HepG2 (cell line): ENCODE data around the gene NEDD4L. TPM values are rescaled to one million over a fixed set of nuclear protein-coding genes. Genes with fewer than 3 reads are reported as not detected.

ENCODE experiments used
- ATAC-seq: fragments of 200-7000 bp; cut with Tn5 transposase; 3 replicates; pipeline ENCODE4 v1.9.1; 2020; ENCODE audit warnings: mild to moderate bottlenecking, moderate library complexity
- BruUV-seq: library from RNA; stranded (reverse); fragments of 400-500 nt; replicated peaks from 2 replicates; lab custom pipeline; 2021; lab: Mats Ljungman, UMichigan
- CTCF ChIA-PET: fragments of 300-600 bp; formaldehyde crosslinking; extraction: SDS; loops from one replicate; lab custom pipeline; 2021; ENCODE audit warnings: low total read pairs, inconsistent platforms, low intra/inter-chr PET ratio; lab: Yijun Ruan, JAX
- POLR2A ChIA-PET: fragments of 350-600 bp; sonication (Branson Sonifier 250); formaldehyde crosslinking; loops from one replicate; lab custom pipeline; 2020; ENCODE audit warnings: antibody characterized with exemption, inconsistent platforms; lab: Yijun Ruan, JAX
- DNase-seq: peaks from one replicate; pipeline ENCODE4 v3.0.0-alpha.2; 2015; ENCODE audit warnings: low spot score
- FAIRE-seq: peaks from 3 replicates; lab custom pipeline; 2011; peaks lifted over from hg19 to GRCh38; lab: Jason Lieb, UNC
- H2AFZ ChIP-seq: one replicate; pipeline ENCODE4 v1.6.1; 2011; ENCODE audit warnings: low read length, inconsistent platforms
- H3K27ac ChIP-seq: fragments of 300-600 bp; 3 replicates; pipeline ENCODE4 v1.8.0; 2011; ENCODE audit warnings: mixed run types, mild to moderate bottlenecking, mixed read lengths, low read length, inconsistent platforms; ENCODE audit not compliant: insufficient read depth; ENCODE audit errors: extremely low read length
- H3K27me3 ChIP-seq, 2 experiments: fragments of 200-600 bp in 1 of 2; 2 replicates in 1 of 2; 3 replicates in 1 of 2; pipeline versions ENCODE4 v1.6.0 to v1.8.0; 2011; ENCODE audit warnings: low read length in 2 of 2, mild to moderate bottlenecking in 2 of 2, moderate library complexity in 2 of 2, inconsistent platforms in 1 of 2; ENCODE audit not compliant: insufficient read depth in 2 of 2, control insufficient read depth in 1 of 2
- H3K36me3 ChIP-seq, 2 experiments: fragments of 200-600 bp in 1 of 2; replicated peaks in 1 of 2; 2 replicates in 1 of 2; 3 replicates in 1 of 2; pipeline versions ENCODE4 v1.5.1 to v1.8.0; 2011; ENCODE audit warnings: low read length in 2 of 2, inconsistent platforms in 1 of 2; ENCODE audit not compliant: insufficient read depth in 2 of 2, control insufficient read depth in 1 of 2
- H3K4me1 ChIP-seq: 2 replicates; pipeline ENCODE4 v1.5.1; 2012; ENCODE audit warnings: low read length, inconsistent platforms; ENCODE audit not compliant: insufficient read depth
- H3K4me2 ChIP-seq: 2 replicates; pipeline ENCODE4 v1.6.0; 2011; ENCODE audit warnings: low read depth, low read length, inconsistent platforms
- H3K4me3 ChIP-seq, 3 experiments: fragments of 200-600 bp in 1 of 3; sonication (generic), shearing (Covaris generic) in 1 of 3; replicated peaks in 1 of 3; 2 replicates each; pipeline ENCODE4 v1.5.1; 2011 to 2016; ENCODE audit warnings: low read length in 3 of 3, inconsistent platforms in 2 of 3, low read depth in 2 of 3, mild to moderate bottlenecking in 2 of 3, control low read depth in 1 of 3, mixed read lengths in 1 of 3; ENCODE audit not compliant: insufficient read depth in 1 of 3
- H3K79me2 ChIP-seq: one replicate; pipeline ENCODE4 v1.6.1; 2011; ENCODE audit warnings: low read length, inconsistent platforms; ENCODE audit not compliant: insufficient read depth
- H3K9ac ChIP-seq: 2 replicates; pipeline ENCODE4 v1.6.0; 2011; ENCODE audit warnings: mild to moderate bottlenecking, low read depth, low read length, inconsistent platforms; ENCODE audit not compliant: insufficient read depth
- H3K9me3 ChIP-seq: 2 replicates; pipeline ENCODE4 v1.5.1; 2012; ENCODE audit warnings: mild to moderate bottlenecking, low read length
- H4K20me1 ChIP-seq: 2 replicates; pipeline ENCODE4 v1.6.0; 2011; ENCODE audit warnings: inconsistent platforms, mild to moderate bottlenecking, low read length, moderate library complexity; ENCODE audit not compliant: insufficient read depth
- CBX2 ChIP-seq, 2 experiments: fragments of 200-600 bp in 1 of 2; sonication (generic); formaldehyde crosslinking in 1 of 2; IDR thresholded peaks; 2 replicates each; pipeline versions ENCODE4 v1.7.0 to v1.8.1; 2018 to 2022; ENCODE audit warnings: low read depth in 2 of 2, low read length in 1 of 2, mild to moderate bottlenecking in 1 of 2, missing genetic modification reagents in 1 of 2
- FOXJ3 ChIP-seq: sonication (generic); formaldehyde crosslinking; IDR thresholded peaks from 2 replicates; pipeline ENCODE4 v1.4.0; 2020; ENCODE audit warnings: missing genetic modification reagents, mild to moderate bottlenecking, borderline replicate concordance
- ZFP62 ChIP-seq: sonication (generic); formaldehyde crosslinking; IDR thresholded peaks from 2 replicates; pipeline ENCODE4 v1.4.0; 2020; ENCODE audit warnings: missing genetic modification reagents
- WGBS: methylation state at CpG from one replicate; pipeline ENCODE4 v1.1.6; 2017; ENCODE audit warnings: low lambda C conversion rate; 5-methylcytosine and 5-hydroxymethylcytosine counted together
- in situ Hi-C: cut with HindIII; loops from 2 replicates; pipeline ENCODE4 v1.10.0; 2017; ENCODE audit warnings: low pct_unique_long_range_greater_than_20kb; ENCODE audit not compliant: extremely low pct_ligation_motif_present
- intact Hi-C: fragments of 100-400 bp; cut with micrococcal nuclease; formaldehyde crosslinking; loops from one replicate; pipeline ENCODE4 v1.10.0; 2022; ENCODE audit not compliant: unreplicated experiment
- polyA plus RNA-seq, 8 experiments: library from polyadenylated mRNA; depleted of rRNA in 3 of 8; stranded (reverse) in 7 of 8; unstranded in 1 of 8; fragments of >200 nt; fragmentation: Illumina TruSeq in 4 of 8; extraction: Trizol in 4 of 8; gene quantifications; 2 replicates each; pipeline versions ENCODE4 v1.2.1 to v1.2.3, GENCODE V29; 2011 to 2016; ENCODE audit warnings: low read depth in 4 of 8, missing spikeins in 1 of 8, mixed read lengths in 1 of 8; ENCODE audit not compliant: insufficient read depth in 1 of 8
- total RNA-seq, 5 experiments: library from RNA; depleted of rRNA; stranded (reverse); fragments of >200 nt; fragmentation: Illumina TruSeq; extraction: Trizol; gene quantifications; 2 replicates each; pipeline ENCODE4 v1.2.3, GENCODE V29; 2016; ENCODE audit warnings: low read depth in 1 of 5
- TF ChIP-seq, protein P1 (sequence below): sonication (generic); formaldehyde crosslinking; IDR thresholded peaks from one replicate; pipeline ENCODE4 v1.5.1; 2020; ENCODE audit warnings: mild to moderate bottlenecking, missing genetic modification reagents; ENCODE audit errors: not compliant biosample characterization

The NEDD4L gene
- total and polyA plus RNA-seq, 2 of the 13 experiments (the other 11 are each of a cell fraction or from before 2014, with no cell fraction given): 168 to 390 TPM

DNA sequence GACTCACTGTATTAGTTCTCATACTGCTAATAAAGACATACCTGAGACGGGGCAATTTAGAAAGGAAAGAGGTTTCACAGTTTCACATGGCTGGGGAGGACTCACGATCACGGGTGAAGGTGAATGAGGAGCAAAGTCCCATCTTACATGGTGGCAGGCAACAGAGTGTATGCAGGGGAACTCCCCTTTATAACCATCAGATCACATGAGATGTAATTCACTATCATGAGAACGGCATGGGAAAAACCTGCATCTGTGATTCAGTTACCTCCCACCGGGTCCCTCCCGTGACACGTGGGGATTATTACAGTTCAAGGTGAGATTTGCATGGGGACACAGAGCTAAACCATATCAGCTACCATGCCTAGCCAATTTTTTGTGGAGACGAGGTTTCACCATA is 168.2 kb downstream of the NEDD4L start:
- H3K9me3 ChIP-seq: no peaks in the 10 kb centered on the region
- BruUV-seq: no TSS peak
- no peaks in the 10 kb centered on the region for H4K20me1 ChIP-seq
- CTCF ChIA-PET: no interaction called here
- H3K27ac ChIP-seq: no peak overlapping the region
- TF ChIP-seq ZFP62 (CRISPR knock-in tag) (no peak), CBX2 (IDR thresholded peaks at IDR 0.05; ENCODE audit: low read depth, low read length) (no peak), CBX2 (CRISPR knock-in tag; IDR thresholded peaks at IDR 0.05; ENCODE audit: low read depth) (no peak), FOXJ3 (CRISPR knock-in tag) (no peak)
- TF ChIP-seq, protein P1, sequence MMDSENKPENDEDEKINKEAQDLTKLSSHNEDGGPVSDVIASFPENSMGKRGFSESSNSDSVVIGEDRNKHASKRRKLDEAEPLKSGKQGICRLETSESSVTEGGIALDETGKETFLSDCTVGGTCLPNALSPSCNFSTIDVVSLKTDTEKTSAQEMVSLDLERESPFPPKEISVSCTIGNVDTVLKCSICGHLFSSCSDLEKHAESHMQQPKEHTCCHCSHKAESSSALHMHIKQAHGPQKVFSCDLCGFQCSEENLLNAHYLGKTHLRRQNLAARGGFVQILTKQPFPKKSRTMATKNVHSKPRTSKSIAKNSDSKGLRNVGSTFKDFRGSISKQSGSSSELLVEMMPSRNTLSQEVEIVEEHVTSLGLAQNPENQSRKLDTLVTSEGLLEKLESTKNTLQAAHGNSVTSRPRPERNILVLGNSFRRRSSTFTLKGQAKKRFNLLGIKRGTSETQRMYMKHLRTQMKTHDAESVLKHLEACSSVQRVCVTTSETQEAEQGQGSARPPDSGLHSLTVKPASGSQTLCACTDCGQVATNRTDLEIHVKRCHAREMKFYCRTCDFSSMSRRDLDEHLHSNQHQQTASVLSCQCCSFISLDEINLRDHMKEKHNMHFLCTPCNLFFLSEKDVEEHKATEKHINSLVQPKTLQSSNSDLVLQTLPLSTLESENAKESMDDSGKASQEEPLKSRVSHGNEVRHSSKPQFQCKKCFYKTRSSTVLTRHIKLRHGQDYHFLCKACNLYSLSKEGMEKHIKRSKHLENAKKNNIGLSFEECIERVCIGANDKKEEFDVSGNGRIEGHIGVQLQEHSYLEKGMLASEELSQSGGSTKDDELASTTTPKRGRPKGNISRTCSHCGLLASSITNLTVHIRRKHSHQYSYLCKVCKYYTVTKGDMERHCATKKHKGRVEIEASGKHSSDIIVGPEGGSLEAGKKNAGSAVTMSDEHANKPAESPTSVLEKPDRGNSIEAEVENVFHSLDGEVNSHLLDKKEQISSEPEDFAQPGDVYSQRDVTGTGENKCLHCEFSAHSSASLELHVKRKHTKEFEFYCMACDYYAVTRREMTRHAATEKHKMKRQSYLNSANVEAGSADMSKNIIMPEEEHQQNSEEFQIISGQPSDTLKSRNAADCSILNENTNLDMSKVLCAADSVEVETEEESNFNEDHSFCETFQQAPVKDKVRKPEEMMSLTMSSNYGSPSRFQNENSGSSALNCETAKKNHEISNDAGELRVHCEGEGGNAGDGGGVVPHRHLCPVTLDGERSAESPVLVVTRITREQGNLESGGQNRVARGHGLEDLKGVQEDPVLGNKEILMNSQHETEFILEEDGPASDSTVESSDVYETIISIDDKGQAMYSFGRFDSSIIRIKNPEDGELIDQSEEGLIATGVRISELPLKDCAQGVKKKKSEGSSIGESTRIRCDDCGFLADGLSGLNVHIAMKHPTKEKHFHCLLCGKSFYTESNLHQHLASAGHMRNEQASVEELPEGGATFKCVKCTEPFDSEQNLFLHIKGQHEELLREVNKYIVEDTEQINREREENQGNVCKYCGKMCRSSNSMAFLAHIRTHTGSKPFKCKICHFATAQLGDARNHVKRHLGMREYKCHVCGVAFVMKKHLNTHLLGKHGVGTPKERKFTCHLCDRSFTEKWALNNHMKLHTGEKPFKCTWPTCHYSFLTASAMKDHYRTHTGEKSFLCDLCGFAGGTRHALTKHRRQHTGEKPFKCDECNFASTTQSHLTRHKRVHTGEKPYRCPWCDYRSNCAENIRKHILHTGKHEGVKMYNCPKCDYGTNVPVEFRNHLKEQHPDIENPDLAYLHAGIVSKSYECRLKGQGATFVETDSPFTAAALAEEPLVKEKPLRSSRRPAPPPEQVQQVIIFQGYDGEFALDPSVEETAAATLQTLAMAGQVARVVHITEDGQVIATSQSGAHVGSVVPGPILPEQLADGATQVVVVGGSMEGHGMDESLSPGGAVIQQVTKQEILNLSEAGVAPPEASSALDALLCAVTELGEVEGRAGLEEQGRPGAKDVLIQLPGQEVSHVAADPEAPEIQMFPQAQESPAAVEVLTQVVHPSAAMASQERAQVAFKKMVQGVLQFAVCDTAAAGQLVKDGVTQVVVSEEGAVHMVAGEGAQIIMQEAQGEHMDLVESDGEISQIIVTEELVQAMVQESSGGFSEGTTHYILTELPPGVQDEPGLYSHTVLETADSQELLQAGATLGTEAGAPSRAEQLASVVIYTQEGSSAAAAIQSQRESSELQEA (CRISPR knock-in tag): no peak
- DNase-seq (no peak), FAIRE-seq (no peak), ATAC-seq (no peak)
- no peaks in the 10 kb centered on the region for H3K27me3 ChIP-seq
- H3K36me3 ChIP-seq: no peaks in the 10 kb centered on the region
- WGBS: 61% methylated on average over 3 of the region's 8 CpGs
- peaks cover 23% of the 10 kb centered on the region for H3K4me1 ChIP-seq
- POLR2A ChIA-PET: no interaction called here
- in situ Hi-C loops (no loop called here), intact Hi-C loops (no loop called here)
- H3K79me2 ChIP-seq: no peaks in the 10 kb centered on the region
- H2AFZ ChIP-seq: no peak overlapping the region
- H3K4me3 ChIP-seq: no peak overlapping the region
- no peak overlapping the region for H3K4me2 ChIP-seq
- H3K9ac ChIP-seq: no peak overlapping the region
